ENCODE data around the gene CREG1.

The CREG1 gene

DNA sequence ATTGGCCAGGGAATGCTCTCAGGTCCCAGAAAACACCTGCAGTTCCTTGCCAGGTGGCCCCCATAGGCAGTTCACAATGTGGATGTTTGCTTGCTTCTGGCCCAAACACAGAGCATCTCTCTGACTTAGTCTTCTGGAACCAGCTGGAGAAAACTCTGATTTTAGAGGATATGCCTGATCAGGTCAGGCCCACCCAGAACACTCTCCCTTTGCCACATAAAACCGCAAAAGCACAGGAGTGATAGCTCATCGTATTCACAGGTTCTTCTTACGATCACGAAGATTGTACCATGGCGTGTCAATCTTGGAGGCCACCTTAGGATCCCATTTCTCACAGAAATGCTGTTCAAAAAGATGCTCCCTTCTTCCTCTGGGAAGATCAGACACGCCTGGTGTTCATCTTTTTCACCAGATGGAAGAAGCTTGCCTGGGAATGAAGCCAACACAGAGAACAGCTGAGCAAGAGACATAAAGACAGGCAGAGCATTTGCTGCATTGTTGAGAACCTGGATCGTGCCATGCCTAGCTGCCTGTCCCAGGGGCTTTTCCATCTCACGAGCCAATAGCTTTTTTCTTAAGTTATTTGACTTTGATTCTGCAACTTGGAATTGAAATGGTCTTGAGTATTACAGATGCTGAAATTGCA, 23.6 kb downstream of the CREG1 start:
- no peak for DNase-seq

DNA sequence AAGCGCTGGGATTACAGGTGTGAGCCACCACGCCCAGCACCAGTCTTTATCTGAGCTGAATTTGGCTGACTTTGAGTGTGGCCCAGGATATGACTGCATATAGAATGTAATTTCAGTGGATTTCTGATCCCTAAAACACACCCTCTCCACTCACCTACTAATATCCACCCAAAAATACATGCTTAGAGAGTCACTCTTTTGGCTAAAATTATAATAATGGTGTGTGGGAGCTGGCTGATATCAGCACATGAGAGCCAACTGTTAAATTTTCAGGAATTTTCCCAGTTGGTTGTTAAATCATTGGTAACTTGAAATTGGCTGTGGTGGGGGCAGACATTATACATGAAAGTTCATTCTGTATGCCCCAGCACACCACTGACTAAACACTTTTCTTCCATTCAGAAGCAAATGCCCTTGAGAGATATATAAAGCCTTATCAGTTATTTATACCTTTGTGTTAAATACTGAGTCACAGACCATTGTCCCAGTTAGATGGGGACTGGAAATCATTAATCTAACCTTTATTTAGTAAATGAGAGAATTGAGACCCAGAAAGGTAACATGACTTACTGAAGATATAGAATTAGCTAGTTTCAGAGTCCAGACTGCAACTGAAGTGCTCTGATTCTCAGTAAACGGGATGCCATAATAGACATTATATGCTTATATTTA, 25.4 kb downstream of the CREG1 start:
- no peak for DNase-seq

DNA sequence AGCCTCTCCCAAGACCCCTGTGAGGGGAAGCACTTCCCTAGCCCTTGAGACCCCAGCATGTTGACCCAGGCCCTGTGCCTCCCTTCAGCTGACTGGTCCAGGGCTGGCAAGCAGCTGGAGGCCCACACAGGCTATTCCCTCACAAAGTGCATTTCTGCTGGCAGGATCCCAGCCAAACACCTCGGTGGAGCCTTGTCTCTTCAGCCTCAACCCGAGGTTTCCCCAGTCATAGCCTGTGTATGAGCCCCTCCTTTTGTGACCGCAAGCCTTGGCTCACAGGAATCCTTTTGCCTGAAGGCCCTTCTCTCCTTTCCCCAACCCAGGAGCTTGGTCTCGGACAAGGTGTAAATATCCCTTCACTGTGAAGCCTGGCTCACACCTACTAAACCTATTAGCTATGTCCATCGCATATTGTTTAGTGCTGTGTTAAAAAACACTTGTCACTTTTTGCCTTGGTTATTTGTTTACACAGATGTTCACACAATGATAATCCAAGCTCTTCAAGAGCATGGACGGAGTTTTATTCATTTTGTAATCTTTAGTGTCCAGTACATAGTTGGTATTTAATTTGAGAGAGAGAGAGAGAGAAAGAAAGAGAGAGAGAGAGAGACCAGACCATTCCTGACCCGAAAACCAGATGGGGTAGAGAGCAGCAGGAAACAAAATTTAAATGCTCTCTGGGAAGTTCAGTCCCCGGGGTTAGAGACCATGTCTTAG, 26.7 kb downstream of the CREG1 start:
- DNase-seq, result no peak

DNA sequence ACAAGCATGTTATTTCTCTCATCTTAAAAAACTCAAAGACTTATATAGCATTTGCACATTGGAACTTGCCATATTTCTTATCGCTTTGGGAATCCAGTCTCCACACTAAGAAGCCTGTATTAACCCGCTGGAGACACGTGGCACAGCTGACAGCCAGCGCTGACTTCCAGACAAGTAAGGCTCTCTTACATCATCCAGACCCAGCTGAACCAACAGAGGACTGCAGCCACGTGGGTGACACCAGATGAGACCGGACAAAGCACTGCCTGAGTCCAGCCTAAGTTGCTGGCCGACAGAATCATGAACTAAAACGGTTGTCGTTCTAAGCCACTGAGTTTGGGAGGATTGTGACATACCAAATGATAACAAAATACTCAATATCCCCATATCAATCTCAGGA, 28.9 kb downstream of the CREG1 start:
- no peak for DNase-seq

DNA sequence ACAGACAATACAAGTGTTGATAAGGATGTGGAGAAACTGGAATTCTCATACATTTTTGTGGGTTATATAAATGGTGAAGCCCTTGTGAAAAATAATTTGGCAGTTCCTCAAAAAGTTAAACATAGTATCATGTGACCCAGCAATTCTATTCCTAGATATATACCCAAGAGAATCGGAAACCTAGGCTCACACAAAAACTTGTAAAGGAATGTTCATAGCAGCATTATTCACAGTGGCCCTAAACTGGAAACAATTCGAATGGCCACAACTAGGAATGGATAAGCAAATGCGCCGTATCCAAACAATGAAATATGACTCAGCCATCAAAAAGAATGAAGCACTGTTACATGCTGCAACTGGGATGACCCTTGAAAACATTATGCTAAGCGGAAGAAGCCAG, 31.3 kb downstream of the CREG1 start:
- no peak for DNase-seq

DNA sequence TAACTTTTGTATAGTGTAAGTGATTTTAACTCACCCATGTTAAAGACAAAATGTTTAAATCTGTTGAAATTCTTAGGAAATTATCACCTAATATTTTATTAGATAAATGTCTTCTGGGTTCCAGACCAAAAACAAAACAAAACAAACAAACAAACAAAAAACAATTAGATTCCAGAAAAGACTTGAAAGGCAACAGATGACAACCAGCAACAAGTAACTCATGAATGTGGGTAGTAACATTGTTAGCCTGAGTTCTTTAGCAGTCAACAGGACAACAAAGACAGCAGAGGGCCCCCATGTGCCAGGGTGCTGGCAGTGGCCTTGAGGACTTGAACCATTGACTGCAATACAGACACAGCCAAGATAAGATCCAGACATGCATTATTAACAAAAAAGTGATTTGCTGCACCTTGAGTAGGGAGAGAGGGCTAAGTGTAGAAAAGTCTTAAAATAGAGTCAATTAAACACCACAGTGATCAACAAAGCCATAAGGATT, 32.8 kb downstream of the CREG1 start:
- DNase-seq, result no peak

DNA sequence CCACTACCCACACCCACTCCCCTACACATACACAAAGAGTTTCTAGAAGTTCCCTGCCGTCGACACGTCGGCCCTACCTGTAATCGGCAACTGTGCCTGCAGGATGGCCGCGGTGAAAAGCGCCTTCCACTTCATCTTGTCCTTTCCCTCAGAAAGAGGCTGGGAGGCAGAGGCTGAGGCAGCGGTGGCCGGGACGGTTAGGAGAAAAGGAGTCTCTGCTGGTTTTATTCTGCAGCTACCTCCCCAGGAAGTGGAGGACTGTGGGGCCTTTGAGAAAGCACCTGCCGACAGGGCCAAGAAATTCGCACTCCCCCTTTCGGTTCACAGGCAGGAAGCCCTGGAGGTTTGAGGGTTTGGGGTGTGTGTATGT, 35.2 kb downstream of the CREG1 start, which contains the start of gene CD247:
Gene CD247 (minus strand): TSS at position 199 of the 370 bp plus-strand sequence. CDS start 64 bp downstream, at position 135.
- DNase-seq, result peak; percentile 51 to 75

DNA sequence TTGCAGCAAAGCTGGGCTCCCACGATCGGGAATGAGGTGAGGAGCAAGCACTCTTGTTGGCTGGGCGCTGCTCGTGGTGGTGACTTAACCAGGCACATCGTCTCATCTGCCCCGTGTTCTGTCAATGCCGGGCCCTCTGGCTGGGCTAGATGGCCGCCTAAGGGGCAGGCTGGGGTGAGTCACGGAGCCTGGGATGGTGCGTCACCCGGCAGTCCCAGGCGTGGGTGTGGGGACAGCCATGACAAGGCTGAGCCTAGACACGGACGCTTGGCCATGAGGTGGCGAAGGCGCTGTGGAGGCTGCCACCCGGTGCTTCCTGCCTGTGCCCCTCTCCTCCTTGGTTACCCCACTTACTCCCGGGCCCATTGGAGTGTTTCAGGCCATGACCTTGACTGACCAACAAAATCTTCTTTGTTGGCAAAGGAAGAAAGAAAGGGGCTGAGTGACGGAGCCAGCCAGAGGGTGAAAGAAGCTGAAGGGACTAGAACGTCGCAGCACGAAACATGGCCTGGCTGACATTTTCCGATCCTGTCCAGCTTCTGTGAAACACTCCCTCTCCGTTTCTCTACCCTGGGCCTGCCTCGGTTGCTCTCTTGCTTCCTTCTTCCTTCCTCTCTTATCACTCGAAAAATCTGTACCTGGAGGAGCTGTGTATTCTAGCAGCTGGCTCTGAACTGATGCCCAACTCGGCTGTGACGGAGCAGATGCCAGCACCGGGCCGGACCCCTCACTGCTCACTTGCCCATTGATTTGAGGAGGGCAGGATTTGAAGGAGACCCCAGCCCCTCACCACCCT, 35.8 kb downstream of the CREG1 start:
- peak; percentile 81 to 90 for DNase-seq

DNA sequence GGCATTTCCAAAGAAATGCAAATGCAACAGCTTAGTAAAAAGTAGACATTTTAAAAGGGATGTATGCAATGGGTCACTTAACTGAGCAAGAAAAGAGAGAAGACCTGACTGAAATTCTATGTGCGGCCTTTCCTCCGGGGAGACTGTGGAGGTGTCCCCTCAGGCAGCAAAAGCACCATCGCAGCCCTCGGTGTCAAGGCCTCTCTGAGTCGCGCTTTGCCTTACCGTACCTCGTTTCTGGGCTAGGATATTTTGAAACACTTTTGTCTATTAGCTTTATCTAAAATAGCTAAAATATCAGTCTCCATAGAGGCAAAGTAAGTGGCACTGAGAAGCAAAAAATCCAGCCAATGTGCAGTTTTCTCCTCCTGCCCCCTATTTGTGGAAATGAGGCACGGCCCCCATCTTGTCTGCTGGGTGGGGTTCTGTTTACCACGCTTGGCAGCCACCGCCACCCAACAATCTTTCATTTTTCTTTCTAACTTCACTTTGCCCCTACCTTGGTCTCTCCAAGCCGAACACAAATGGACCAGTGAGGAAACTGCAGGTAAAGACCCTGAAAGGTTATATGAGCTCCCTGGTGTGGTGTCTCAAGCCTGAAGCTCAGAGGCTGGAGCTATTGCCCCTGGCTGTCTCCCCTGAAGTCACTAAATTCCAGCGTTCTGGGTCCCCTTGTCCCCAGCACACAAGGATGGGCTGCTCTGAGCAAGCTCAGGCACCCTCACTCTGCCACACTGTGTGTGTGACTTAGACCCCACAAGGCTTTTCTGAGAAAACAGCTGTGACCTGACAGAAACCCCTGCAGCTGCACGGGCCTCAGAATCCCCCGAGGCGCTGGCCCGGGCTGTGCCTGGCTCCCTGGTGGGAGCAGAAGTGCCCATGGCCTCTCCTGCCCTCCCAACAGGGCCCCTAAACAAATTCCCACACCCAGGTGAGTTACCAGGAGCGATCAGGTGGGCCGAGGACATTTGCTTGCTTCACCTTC, 36.9 kb downstream of the CREG1 start:
- no peak for DNase-seq

DNA sequence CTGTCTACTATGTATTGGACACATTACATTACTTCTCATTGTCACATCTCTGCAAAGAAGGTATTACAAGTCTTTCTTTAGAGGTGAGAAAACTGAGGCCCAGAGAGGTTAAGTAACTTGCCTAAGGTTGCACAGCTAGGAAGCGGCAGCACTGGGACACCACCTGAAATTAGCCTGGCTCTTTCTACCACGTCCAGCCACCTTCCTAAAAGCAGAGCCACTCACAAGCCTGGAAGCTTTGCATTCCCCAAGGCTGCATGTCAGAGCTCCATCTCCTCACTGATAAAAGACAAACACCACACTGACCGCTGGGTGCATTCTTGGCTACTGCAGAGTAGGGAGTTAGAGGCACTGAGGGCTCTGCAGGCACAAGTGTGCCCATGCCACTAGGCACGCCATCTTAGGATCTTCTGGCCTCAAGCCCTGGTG, 37.7 kb downstream of the CREG1 start:
- no peak for DNase-seq

DNA sequence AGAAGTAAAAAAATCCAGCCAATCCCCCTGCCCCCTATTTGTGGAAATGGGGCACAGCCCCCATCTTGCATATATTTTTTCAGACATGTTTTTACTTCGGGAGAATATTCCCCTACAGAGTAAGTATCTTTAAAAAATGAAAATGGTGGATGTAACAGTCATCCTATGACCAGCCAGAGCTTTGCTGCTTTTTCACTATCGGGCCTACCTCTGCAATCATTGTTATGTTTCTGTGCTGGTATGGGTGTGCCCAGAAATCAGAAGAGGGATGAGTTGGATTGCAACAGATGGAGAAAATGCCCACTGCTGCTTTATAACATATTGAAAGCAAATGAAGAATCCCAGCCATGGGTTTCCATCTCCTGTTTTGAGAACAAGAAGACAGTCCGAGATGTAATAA, 38.1 kb downstream of the CREG1 start:
- DNase-seq, result no peak

DNA sequence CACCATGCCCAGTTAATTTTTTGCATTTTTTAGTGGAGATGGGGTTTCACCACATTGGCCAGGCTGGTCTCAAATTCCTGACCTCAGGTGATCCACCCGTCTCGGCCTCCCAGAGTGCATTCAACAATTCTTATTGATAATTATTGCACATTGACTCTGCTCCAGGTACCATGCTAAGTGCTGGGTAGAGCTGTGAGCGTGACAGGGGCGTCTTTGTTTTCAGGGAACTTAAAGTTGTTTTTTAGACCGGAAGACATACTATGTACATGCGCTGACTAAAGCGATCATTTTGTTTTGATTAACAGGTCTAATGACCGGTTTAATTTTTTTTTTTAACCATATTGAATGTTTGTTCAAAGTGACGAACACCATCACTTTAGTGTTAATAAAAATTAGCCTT, 39.3 kb downstream of the CREG1 start:
- DNase-seq, result no peak

DNA sequence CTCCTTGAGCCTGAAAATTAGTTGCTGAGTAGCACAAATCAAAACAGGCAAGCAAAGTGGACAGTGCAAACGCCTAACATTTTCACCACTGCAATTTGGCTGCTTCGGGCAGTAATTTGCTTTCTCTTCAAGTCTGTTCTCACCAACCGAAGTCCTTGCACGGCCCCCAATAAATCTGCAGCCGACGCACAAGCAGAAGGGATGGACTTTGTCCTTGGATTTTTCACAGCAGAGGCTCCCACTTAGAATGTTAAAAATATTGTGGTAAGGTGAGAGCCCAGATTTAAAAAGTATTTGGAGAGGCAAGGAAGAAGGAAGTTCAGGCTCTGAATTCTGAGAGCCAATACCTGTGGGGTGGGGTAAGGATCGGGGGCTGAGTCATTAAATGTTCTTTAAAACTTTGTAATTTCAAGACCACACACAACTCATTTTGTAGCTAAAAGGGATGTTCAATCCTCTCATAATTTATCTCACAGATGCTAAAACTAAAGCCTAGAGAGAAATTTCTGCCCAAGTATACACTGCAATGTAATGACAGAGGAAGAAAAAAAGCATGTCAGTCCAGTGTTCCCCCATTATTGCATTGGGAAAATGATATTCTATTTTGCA, 41.4 kb downstream of the CREG1 start:
- no peak for DNase-seq

DNA sequence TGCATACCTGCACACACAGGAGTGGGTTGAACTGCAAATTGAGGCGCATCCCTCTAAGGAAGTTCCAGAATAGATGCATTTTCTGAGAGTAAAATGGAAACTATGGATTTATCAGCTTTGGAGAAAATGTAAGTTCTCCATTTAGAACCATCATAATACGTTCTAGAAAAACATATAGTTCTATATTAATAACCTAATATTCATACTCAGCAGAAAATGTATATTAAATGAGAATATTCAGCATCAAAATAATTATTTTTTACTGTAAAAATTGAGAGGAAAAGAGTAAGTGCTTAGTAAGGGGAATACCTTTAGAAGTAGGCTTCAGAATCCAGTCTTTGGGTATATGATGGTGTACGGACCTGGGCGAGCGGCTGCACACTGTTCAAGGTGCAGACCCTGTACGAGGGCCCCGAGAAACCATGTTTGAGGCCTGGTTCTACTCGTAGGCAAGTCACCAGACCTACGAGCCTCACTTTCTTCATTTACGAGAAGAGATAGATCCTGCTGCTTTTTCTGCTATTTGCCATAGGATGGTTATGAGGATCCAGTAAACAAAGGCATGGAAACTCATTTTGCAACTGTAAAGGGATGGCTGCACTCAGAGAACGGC, 42.1 kb downstream of the CREG1 start:
- DNase-seq, result no peak

DNA sequence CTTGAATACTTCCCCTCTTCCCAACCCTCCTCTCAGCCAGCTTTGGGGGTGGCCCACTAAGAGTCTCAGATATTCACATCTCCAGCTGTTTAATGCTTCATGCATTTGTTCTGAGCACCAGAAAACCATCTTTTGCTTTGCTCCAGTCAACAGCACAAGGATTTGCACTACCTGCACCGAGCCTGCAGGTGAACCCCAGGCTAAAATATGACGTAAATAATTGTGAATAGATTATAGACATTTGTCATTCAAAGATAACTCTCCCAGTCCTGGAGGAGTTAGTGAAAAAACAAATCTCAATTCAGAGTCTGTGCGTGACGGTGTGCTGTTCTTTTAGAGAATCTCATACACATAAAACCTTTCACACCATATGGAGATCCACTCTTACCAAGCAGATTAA, 42.7 kb downstream of the CREG1 start:
- DNase-seq, result no peak

DNA sequence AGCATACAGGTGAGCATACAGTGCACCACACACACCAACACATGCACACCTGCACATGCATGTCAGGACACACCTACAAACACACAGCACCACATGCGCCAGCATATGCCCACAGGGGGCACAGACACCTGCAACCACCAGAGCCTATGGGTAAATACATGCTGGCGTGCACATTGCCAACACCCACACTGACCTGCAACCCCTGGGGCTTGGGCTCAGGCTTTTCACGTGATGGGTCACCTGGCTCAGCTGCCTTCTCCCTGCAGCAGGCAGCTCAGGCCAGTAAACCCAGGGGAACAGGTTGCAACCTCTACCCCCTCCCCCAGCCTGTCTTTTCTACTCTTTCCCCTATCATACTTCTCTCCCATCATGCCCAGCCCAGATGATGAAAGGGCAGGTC, 43.3 kb downstream of the CREG1 start:
- DNase-seq, result no peak

DNA sequence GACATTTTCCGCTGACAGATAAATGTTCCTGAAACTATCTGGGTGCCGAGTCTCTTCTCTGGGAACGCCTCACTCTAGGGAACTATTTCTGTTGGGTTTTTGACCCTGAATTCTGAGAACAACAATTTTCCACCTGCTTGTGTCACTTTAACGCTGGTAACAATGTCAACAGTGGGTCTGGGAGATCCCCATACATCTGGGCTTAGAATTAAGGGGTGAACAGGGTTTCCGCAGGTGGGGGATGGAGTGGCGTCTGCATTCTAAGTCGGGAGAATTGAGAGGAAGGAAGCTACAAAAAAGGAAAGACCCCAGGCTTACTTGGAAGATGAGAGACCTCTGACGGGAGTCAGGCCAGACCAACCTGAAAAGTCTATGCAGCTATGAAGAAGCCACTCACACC, 44.0 kb downstream of the CREG1 start:
- no peak for DNase-seq

DNA sequence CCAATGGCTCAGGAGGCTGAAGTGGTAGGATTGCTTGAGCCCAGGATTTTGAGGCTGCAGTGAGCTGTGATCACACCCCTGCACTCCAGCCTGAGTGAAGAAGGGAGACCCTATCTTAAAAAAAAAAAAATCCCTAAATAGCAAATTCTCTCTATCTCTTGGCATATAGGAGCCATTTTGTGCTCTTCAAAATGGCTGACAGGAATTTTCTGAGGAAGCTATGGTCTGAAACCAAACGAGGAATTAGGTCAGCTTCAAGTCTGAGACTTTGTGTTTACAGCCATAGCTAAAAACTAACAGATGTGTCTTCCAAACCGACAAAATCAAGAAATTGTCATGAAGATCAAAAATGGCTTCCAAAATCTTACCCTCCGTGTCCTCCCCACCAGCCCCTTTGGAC, 45.8 kb downstream of the CREG1 start:
- DNase-seq, result no peak

DNA sequence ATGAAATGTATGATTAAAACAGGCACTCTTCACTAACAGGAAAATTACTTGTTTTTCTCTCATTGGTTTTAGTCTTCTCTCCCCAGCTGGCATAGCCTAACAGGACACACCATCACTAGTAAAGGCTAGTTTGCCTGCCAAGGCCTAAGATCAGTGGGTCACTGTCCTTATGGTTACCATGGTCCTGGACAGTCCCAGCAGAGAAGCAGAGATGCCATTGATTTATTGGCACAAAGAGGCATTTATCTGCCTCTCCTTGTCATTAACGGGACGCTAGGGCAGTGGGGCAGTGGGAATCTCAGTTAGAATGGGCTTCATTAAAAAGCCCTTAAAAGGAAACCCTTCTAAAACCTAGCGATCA, 49.1 kb downstream of the CREG1 start:
- DNase-seq, result no peak

DNA sequence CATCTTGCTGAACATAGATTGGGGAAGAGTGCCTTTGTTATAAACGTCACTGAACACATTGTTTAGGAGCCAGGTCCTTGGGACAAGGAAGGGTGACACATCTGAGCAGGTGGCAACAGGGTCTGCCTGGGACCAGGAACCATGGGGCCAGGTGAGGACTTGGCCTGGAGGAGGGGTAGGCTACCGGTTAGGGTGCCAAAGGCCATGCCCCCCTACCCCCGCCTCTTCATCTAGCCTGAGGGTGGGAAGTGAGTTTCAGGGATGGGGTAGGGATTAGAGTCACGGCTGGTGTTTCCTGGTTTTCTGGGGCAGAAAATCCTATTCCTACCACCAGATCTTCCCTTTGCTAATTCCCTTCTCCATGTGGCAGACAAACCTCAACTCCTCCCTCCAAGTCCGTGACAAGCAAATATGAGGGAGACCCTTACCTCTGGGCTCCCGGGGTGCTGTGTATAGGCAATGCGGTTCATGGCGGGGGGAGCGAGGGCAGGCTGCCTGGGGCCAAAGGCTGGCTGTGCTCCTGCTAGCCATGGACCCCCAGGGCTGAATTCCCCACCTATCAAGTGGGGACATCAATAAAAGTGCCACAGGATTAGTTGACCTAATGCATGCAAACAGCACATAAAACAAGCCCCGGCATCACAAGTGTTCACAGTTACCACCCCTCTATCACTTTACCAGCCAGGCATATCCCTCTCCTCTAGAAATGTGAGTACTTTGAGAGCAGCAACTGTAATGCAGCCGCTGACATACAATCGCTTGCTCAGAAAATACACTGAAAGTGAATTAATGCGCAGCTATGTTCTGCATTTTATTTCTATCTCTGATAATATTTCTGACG, 49.7 kb downstream of the CREG1 start:
- no peak for DNase-seq
